GM18517 (cell line): ENCODE data around the gene DLGAP1.
"Not testable (repeated sequence)": the region's sequence is repeated elsewhere in the genome, so short reads cannot be mapped to it uniquely, and the experiment has no call there.

Experiments
- ATAC-seq: cut with Tn5 transposase; IDR thresholded peaks from one replicate; pipeline ENCODE4 v1.9.1; 2021; ENCODE audit warnings: mild to moderate bottlenecking, moderate library complexity; ENCODE audit not compliant: unreplicated experiment

DLGAP1 gene

DNA sequence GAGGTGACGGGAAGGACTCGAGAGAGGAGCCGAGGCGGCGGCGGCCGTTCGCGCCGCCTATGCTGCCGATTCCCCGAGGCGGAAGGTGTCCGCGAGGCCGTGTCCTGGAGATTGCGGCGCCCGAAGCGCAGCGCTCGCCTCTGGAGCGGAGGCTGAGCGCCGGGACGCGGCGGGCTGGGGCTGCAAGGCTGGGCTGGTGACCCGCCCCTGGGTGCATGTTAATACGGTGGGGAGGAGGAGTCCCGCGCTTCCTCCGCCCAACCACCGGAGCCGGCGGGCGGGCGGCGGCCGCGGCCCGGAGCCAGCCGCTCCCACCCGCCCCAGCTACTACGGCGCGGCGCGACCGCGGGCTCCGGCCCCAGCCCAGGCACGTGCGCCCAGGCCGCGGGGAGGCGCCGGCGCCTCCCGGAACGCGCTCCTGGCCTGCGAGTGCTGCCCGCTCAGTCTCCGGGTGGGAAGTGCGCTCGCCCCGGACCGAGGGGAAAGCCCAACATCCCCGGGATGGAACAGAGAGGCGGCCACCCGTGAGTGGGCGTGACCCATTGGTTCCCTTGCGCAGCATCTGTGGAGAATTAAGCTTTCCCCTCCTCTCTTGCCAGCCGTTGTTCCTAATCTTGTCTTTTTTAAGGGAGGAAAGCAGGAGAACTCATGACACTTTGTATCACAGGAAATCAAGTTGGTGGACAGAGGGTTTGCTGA, at the start of gene DLGAP1:
Gene DLGAP1 (minus strand): TSS at position 195 of the 699 bp plus-strand sequence.
- ATAC-seq = no peak

DNA sequence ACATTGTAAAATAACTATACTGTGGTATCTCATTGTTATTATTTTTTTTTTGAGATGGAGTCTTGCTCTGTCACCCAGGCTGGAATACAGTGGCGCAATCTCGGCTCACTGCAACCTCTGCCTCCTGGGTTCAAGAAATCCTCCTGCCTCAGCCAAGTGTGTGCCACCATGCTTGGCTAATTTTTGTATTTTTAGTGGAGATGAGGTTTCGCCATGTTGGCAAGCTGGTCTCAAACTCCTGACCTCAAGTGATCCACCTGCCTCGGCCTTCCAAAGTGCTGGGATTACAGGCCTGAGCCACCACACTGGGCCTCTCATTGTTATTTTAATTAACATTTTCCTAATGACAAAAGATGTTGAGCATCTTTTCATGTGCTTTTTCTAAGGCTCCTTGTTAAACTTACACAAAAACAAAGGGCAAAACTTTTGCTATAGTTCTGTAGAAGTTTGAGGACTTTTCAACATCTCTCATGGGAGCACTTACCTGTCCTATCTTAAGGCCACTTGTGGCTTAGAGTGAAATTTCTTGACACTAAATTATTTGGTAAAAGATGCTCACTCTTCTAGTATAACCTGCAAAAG, 39.7 kb upstream of the DLGAP1 start:
- not testable (repeated sequence) for ATAC-seq

DNA sequence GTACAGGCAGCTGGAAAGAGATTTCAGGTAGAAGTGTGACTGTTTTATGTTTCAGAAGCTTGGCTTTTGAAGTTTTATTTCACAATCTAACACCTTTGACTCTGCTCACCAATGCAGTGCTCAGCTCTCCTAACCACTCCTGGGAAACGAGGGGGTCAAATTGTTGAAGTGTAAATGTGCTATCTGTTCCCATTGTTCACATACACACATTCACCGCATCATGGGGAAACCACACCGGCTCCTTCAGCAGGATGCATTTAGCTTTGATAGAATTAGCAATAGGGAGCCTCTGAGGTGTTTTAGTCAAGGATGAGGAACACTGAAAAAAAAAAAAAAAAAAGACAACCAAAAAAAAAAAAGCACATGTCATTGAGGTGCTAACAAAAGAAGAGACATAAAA, 13.4 kb upstream of the DLGAP1 start:
- ATAC-seq = no peak

DNA sequence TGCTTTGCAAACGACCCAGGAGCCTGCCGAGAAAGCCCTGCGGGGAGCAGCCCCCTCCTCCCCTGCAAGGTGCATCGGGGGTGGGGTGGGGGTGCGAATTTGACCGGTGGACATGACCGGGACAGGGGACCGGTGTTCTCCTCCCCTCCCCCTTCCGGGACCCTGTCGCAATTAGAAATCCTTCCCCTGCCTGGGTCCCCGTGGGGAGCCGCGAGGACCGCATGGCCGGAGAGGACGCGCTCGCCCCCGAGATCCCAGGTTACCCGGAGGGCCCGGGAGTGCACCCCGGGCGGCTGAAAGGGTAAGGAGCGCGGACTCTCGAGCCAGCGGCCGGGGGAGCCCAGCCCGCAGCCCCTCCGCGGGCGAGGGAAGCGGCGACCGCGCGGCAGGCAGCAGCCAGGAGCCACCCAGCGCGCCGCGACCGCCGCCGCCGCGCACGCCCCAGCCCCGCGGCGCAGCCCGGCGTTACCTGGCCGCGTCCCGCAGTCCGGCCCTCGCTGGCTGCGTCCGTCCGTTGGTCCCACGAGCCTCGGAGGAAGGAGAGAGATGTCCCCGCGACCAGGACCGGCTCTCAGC, 482 bp downstream of the DLGAP1 start:
- no peak for ATAC-seq

DNA sequence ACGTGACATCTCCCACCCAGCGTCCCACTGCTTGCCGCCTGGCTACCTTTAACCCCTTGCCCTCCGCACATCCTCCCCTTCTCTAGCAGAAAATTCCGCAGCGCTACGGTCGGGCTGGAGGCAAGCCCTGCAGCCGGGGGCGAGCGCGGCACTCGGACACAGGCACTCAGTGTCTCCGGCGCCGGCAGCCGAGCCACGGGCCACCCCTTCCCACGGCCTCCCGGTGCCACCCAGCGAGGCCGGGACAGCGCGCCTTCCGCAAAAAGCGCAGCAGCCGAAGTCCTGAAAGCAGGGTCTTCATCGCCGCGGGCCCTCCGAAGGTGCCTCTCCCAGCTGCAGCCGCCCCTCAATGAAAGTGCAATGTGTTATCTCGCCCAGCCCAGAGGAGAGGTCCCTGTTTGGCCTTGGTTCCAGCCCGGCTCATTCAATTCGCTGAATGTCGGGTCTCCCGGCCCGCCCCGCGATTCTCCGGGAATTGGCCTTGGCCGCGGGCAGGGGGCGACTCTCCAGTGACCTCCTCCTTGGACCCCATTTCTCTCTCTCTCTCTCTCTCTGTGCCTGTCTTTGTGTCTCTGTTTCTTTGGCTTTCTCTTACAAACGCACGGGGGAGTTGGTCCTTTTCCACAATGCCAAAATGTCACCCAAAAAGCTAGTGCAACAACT, 1.1 kb downstream of the DLGAP1 start:
- ATAC-seq = no peak

DNA sequence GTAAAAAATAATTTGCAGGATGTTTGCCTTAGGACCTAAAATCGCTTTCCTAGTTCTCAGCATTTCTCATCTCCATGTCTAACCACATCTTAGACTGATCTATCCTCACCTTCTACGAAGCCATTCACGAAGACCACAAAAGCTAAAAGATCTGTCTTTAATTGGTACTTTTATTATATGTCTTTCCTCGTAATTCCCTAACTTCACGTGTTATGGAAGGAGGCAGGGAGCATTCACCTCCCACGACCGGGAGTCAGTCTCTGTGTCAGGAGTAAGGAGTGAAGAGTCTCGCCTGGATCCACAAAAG, 1.6 kb downstream of the DLGAP1 start:
- no peak for ATAC-seq

DNA sequence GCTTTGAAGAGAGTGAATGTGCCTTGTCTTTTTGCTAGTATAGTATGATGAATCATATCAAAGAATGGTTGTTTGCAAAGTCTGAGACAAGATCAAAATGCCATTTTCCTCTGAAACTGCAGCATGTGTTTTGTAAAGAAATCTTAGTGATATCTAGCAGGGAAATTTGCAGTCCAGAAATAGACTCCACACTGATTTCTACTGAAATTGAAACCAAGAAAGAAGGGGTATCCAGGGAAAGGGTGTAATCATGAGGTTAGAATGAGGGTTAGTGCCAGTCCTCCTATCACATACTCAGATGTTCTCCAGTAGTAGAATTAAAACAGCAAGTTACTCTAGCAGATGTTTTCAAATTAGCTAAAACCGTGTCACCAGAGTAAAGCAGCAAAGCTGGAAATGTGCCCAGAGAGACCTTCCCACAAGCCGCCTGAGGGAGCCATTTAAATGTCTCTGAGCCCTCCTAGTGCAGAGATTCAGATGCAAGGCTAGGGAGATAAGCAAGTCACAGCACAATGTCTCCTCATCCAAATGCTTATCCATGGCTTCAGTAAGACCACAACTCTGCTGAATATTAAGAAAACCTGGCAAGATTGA, 4.9 kb downstream of the DLGAP1 start:
- no peak for ATAC-seq

DNA sequence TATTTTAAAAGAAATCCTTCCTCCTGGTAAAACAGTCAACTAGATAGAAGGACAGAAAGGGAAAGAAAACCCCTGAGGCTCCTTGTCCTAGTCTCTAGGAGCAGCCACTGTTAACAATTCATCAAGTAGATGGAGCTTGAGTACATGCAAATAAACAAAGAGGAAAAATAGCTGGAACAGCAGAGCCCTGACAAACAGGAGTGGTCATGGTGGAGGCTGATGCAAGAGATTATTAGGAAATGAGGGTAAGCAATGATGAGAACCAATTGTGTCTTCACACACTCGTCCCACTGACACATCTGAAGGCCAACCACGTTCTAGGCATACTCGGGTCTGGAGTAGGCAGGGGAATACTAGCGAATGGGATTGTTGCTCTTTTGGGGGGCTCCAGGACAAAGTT, 9.2 kb downstream of the DLGAP1 start:
- ATAC-seq = no peak

DNA sequence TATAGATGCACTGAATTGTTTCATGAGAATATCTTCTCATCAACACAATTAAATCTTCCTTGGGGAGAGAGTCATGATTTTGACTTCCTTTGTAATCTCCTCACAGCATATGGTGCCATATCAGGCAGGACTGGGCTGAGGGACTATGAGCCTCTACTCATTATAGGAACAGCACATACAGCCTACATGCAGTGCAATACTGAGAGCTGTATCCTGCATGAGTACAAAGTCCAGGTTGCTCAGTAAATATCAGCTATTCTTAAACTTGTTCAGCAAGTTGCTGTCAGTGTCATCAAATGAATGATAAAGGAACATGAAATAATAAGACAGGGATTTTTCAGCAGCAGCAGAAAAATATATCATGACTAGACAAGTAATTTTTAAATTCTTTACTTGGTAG, 10.8 kb downstream of the DLGAP1 start:
- no peak for ATAC-seq

DNA sequence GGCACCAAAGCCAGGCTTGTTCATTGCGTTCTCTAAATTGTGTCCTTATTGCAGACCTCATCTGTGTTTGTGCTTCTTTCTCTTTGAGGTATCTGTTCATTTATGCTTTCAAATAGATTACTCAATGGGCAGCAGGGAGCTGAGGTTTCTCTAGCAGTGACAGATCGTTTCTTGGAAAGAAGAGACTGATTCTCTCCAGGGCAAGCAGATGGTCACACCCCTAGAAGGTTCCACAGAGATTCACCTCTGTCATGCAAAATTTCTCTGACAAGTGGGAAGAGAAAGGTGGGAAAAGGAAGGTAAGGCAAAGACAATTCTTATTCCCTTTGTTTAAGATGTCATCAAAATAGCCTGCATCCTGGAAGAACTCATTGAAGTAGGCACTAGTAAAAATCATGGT, 14.0 kb downstream of the DLGAP1 start:
- ATAC-seq = no peak

DNA sequence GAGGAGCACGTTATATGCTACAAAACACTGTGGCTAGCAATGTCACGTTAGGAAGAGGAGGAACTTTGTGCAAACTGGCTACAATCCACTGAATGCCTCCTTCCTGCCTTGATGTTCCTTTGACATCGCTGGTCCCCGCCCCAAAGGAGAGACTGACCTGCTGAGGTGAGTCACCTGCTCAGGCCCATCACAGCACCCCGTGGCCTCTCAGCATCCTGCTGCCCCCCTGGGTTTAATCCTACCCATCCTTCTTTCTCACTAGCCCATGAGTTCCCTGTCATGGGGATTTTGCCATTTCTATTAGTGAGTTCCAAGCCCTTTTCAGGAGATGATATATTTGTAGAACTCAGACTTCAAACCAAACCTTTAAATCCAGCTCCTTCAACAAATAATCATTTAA, 16.2 kb downstream of the DLGAP1 start:
- no peak for ATAC-seq

DNA sequence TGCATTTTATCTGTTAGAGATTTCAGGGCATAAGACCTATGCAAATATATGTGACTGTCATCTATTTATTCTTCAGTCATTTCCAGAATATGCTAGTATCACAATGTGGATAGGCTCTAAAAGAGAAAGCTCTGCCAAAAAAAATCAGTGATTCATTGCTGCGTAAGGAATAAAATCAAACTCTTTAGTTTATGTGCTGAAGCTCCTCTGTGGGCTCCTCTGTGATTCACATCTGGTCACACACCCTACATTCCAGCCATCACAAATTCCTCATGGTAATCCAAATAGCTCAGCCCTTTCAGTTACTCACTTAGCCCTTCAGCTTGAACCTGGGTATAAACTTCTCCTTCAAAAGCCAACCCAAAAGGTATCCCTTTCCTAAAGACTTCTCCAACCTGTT, 21.4 kb downstream of the DLGAP1 start:
- ATAC-seq = no peak

DNA sequence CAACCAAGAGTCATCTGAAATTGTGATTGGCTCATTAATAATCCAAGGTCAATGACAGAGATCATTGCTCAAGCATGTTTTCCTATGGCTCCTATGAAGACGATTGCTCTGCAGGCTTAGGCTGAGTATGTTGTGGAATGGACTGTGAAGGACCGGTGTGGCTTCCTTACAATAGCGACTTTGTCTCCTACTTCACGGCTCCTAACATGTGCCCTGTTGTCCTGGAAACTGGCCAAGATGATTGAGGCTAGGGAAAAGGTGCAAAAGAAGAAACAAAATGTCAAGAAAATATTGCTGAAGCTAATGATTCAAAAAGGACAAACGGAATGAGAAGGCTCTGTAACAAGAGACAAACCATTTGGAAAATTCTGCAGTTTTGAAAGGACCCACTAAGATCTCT, 24.3 kb downstream of the DLGAP1 start:
- no peak for ATAC-seq

DNA sequence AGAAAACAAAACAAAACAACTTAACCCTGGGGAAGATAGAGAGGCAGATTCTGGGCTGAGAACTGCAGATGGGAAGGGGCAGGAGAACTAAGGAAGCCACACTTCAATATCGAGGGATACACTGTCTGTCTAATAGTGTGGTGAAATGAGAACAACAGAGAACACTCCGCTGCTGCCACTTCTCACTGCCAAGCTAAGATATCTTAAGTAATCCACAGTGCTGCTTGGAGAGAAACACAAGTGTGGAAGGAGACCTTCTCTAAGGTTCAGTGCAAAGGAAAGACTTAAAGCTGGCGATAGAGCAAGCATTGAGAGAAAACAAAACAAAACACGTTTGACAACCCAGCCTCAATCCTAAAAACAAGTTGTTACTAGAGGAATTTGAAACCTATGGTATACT, 37.4 kb downstream of the DLGAP1 start:
- ATAC-seq = no peak

DNA sequence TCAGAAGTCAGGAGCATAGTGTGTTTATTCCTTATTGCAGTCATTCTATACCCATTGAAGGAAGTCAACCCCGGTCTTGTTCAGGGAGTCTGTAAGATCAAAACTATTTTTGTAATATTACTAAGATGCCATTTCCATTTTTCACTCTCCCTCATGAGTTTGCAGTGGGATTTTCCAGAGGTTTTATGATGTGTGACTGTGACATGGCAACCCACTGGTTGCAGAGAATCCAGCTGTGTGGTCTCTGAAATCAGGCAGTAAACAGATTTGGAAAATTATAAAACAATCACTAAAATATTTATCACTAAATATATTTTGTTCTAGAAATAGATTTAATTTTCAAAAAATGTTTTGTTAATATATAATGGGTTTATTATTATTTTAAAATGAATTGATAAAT, 38.1 kb downstream of the DLGAP1 start:
- ATAC-seq = no peak

DNA sequence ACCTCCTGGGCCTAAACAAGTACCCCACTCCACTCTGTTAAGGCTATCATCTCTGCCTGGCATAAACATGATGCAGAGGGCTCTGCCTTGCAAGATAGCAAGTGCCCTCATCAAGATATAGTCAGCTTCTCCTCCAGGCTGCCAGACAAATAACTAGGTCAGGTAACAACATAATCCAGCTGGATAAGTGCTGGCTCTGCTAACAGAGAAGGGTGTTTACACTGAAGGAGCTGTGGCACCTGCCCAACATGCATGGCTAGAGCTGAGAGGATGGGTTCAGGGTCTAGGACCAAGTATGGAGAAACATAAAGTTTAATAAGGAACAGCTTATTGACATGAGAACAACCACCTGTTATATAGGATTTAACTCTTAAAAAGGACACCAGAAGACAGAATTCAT, 42.8 kb downstream of the DLGAP1 start:
- ATAC-seq = no peak

DNA sequence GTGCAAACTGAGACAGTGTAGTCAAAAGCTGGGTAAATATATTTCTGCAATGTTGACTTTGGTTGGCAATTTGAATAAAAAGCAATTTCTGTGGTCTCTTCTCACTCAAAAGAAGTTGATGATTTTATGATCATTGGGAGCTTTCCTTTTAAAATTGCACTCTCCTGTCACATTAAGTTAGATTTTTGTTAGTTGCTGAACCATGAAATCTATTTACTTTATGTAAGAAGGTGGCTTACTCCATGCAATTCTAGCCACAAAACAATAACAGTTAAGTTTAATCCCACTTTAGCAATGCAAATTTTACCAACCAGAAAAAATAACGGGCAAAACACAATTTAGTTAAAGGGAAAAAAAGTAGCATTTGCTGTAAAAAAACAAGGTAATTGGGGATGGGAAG, 48.3 kb downstream of the DLGAP1 start:
- ATAC-seq = no peak

DNA sequence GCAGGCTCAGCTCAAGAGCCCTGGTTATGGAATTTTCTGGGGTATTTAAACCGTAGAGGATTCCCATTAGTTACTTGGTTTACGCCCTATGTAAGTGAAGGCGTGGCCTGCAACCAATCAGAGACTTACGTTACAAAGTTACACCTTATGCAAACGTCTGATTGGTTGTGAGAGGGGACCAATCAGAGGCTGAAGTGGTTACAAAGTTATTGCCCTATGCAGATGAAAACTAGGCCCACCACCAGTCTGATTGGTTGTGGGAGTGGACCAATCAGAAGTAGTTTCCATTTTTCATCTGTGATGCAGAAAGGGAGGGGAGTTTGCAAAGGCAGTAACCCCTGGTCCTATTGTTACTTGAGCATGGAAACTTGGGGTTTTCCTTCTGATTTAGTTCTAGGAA, 49.1 kb downstream of the DLGAP1 start:
- no peak for ATAC-seq

DNA sequence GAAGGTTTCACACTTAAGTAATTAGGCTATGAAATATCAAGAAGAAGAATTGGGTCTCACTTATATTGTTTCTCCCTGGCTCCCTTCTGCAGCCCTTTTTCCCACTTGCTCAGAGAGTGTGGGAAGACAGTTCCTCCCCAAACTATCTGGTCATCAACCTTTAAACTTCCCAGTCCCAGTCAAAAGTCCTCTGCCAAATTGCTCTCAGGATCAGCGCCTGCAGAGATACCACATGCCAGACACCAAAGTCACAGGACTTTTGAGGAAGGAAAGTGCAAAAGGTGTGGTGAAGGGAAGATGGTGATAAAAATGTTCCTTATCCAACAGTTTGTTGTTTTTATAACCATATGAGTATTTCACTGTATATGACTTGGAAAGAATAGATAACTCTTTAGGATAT, 51.3 kb downstream of the DLGAP1 start:
- ATAC-seq = no peak

DNA sequence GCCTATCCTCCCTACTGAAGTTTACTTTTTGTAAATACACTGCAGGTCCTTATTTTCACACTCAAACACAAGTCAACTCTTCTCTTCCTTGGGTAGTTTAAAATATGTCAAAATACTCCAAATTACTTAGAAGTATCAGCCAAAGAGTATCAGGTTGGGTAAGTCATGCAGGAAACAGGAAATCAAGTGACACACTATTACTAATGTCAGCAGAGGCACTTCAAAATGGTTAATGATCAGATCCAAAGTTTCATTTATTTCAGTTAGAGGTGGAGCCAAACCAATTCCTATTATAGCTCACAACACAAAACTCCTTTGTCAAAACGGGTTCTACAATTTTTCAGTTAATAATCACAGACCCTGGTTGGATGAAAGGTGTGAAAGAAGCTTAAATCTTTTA, 54.2 kb downstream of the DLGAP1 start:
- ATAC-seq = no peak

DNA sequence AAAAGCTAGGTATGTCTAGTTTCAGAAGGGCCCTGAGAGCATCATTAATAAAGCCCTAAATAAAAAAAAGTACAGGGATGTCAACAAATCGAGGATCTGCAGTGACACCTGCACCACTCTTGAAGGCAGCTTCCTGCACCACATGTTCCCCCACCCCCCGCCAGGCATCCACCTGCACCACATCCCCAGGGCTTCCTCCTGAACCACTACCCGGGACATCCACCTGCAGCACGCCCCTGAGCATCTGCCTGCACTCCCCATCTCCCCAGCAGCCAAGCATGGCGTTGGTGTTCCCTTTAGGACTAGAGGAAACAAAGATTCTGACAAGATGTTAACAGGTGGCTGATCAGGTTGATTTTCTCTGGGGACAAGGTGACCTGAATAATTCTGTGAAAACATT, 55.2 kb downstream of the DLGAP1 start:
- no peak for ATAC-seq

DNA sequence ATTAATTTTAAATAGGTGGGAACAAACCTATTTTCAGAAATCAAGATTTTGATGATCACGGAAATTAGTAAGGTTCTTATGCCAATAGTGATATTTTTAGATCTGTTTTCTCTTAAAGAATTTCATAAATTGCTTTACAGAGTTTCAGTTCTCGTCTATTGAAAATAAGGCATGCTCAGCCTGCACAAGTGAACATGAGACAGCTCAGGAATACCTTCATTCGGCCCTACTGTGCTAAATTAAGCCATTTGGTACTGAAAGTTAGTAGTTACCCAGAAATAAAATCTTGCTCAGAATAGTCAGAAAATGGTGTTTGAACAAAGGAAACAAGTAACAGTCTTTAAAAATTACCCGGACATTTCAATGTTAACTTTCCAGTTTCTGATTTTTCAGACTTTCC, 60.4 kb downstream of the DLGAP1 start:
- ATAC-seq = no peak
